ENCODE results near the gene DMD. TPM values are rescaled to one million over a fixed set of nuclear protein-coding genes. Genes with fewer than 3 reads are reported as not detected.

The DMD gene
- total and polyA plus RNA-seq, 4 donors, result 3.9 to 73.8 (median 11.2) TPM

GRCh38 chrX:31921236-31921635, 1290.1 kb downstream of the DMD start:
- DNase-seq, result no peak
- Histone ChIP-seq H3K36me3 (ENCODE audit: control insufficient read depth in 4 of 4, insufficient read depth in 4 of 4, low read length in 4 of 4) (no peaks in the 10 kb centered on the region), H3K4me1 (ENCODE audit: control insufficient read depth in 5 of 5, insufficient read depth in 5 of 5, low read length in 5 of 5) (no peaks in the 10 kb centered on the region), H3K27ac (ENCODE audit: low read depth in 1 of 2, low read length in 1 of 2) (no peak overlapping the region), H3K4me3 (no peak overlapping the region), H3K27me3 (ENCODE audit: control insufficient read depth in 3 of 3, insufficient read depth in 3 of 3, low read length in 2 of 3) (no peaks in the 10 kb centered on the region), H3K9me3 (ENCODE audit: control insufficient read depth in 4 of 4, insufficient read depth in 3 of 4, low read length in 3 of 4) (peaks cover 0 to 2% (median 0%) of the 10 kb centered on the region in 4 donors), H3K9ac (ENCODE audit: insufficient read depth in 1 of 2, low read length in 2 of 2) (no peak overlapping the region)
- WGBS, 2 donors, result 72 to 80% methylated on average over 2 of the region's 2 CpGs
- TF ChIP-seq CTCF (IDR thresholded peaks at IDR 0.05; ENCODE audit: control extremely low read depth, extremely low read depth), result no peak
- no peak for ATAC-seq (ENCODE audit: insufficient read depth, low FRiP score)

- TF ChIP-seq CTCF (IDR thresholded peaks at IDR 0.05; ENCODE audit: control extremely low read depth, extremely low read depth), result no peak
- WGBS, 2 donors, result 65 to 70% methylated on average over 4 of the region's 4 CpGs
- Histone ChIP-seq H3K36me3 (ENCODE audit: control insufficient read depth in 4 of 4, insufficient read depth in 4 of 4, low read length in 4 of 4) (no peaks in the 10 kb centered on the region), H3K27me3 (ENCODE audit: control insufficient read depth in 3 of 3, insufficient read depth in 3 of 3, low read length in 2 of 3) (no peaks in the 10 kb centered on the region), H3K9ac (ENCODE audit: insufficient read depth in 1 of 2, low read length in 2 of 2) (no peak overlapping the region), H3K27ac (ENCODE audit: low read depth in 1 of 2, low read length in 1 of 2) (no peak overlapping the region), H3K4me3 (no peak overlapping the region), H3K4me1 (ENCODE audit: control insufficient read depth in 5 of 5, insufficient read depth in 5 of 5, low read length in 5 of 5) (no peaks in the 10 kb centered on the region), H3K9me3 (ENCODE audit: control insufficient read depth in 4 of 4, insufficient read depth in 3 of 4, low read length in 3 of 4) (peaks cover 0 to 2% (median 0%) of the 10 kb centered on the region in 4 donors)
- ATAC-seq (ENCODE audit: insufficient read depth, low FRiP score) (no peak), DNase-seq (no peak)
These were observed 1301.3 kb downstream of the DMD start for GRCh38 chrX:31909850-31910572.

- Histone ChIP-seq H3K36me3 (ENCODE audit: control insufficient read depth in 4 of 4, insufficient read depth in 4 of 4, low read length in 4 of 4) (no peaks in the 10 kb centered on the region), H3K27ac (ENCODE audit: low read depth in 1 of 2, low read length in 1 of 2) (no peak overlapping the region), H3K9ac (ENCODE audit: insufficient read depth in 1 of 2, low read length in 2 of 2) (no peak overlapping the region), H3K4me1 (ENCODE audit: control insufficient read depth in 5 of 5, insufficient read depth in 5 of 5, low read length in 5 of 5) (no peaks in the 10 kb centered on the region), H3K9me3 (ENCODE audit: control insufficient read depth in 4 of 4, insufficient read depth in 3 of 4, low read length in 3 of 4) (peaks cover 0 to 3% (median 0%) of the 10 kb centered on the region in 4 donors), H3K27me3 (ENCODE audit: control insufficient read depth in 3 of 3, insufficient read depth in 3 of 3, low read length in 2 of 3) (peaks cover 0 to 3% (median 0%) of the 10 kb centered on the region in 3 donors), H3K4me3 (no peak overlapping the region)
- DNase-seq, result no peak
- no peak for TF ChIP-seq CTCF (IDR thresholded peaks at IDR 0.05; ENCODE audit: control extremely low read depth, extremely low read depth)
- WGBS, 2 donors, result 70 to 86% methylated on average over 7 of the region's 7 CpGs
- ATAC-seq (ENCODE audit: insufficient read depth, low FRiP score), result no peak
These were observed 1317.2 kb downstream of the DMD start for GRCh38 chrX:31894152-31894551.

Data from lung (tissue), 12 donors.